PC-9 (cell line): Measurements from ENCODE around the gene CHRDL2. TPM values are rescaled to one million over a fixed set of nuclear protein-coding genes. Genes with fewer than 3 reads are reported as not detected.

Experiments
- BruUV-seq: library from RNA; stranded (reverse); fragments of 400-500 nt; replicated peaks from 2 replicates; lab custom pipeline; 2021; lab: Mats Ljungman, UMichigan
- CTCF ChIA-PET: fragments of 300-600 bp; sonication (Branson Sonifier 250); formaldehyde crosslinking; loops from one replicate; lab custom pipeline; 2022; ENCODE audit warnings: antibody characterized with exemption; lab: Charles Lee
- POLR2A ChIA-PET: fragments of 300-600 bp; sonication (Branson Sonifier 250); formaldehyde crosslinking; loops from one replicate; lab custom pipeline; 2022; ENCODE audit warnings: antibody characterized with exemption; ENCODE audit not compliant: unreplicated experiment; lab: Charles Lee
- DNase-seq, 2 experiments: peaks; one replicate each; pipeline versions ENCODE4 v3.0.0 to v3.0.0-alpha.2; 2015 to 2022; ENCODE audit warnings: mixed read lengths in 1 of 2
- H2AFZ ChIP-seq: fragments of 200-600 bp; sonication (generic); 2 replicates; pipeline ENCODE4 v1.8.1; 2017; ENCODE audit warnings: antibody characterized with exemption
- H3F3A ChIP-seq: fragments of 200-600 bp; sonication (generic); 2 replicates; pipeline ENCODE4 v1.8.1; 2017; ENCODE audit warnings: antibody characterized with exemption, mild to moderate bottlenecking, low read depth; ENCODE audit not compliant: insufficient read depth
- H3K27ac ChIP-seq: fragments of 200-600 bp; sonication (generic); 2 replicates; pipeline ENCODE4 v1.6.1; 2016; ENCODE audit warnings: mixed run types
- H3K27me3 ChIP-seq: fragments of 200-600 bp; sonication (generic); 2 replicates; pipeline ENCODE4 v1.6.1; 2016; ENCODE audit warnings: low read depth, mixed run types; ENCODE audit not compliant: insufficient read depth
- H3K36me3 ChIP-seq: fragments of 200-600 bp; sonication (generic); 2 replicates; pipeline ENCODE4 v1.6.1; 2016; ENCODE audit warnings: low read depth, mixed run types
- H3K4me1 ChIP-seq: fragments of 200-600 bp; sonication (generic); replicated peaks from 2 replicates; pipeline ENCODE4 v1.6.1; 2016; ENCODE audit warnings: mixed run types; ENCODE audit not compliant: insufficient read depth
- H3K4me2 ChIP-seq: fragments of 200-600 bp; sonication (generic); 2 replicates; pipeline ENCODE4 v1.6.1; 2017; ENCODE audit warnings: mixed run types
- H3K4me3 ChIP-seq: fragments of 200-600 bp; sonication (generic); 2 replicates; pipeline ENCODE4 v1.6.1; 2016; ENCODE audit warnings: mixed run types
- H3K79me2 ChIP-seq: fragments of 200-600 bp; sonication (generic); 2 replicates; pipeline ENCODE4 v1.6.1; 2017; ENCODE audit warnings: low read depth, mixed run types
- H3K9me2 ChIP-seq: fragments of 200-600 bp; sonication (generic); 2 replicates; pipeline ENCODE4 v1.8.1; 2017; ENCODE audit warnings: mild to moderate bottlenecking; ENCODE audit not compliant: insufficient read depth
- H3K9me3 ChIP-seq: fragments of 200-600 bp; sonication (generic); 2 replicates; pipeline ENCODE4 v1.8.1; 2016; ENCODE audit warnings: low read depth; ENCODE audit not compliant: insufficient read depth
- H4K20me1 ChIP-seq: fragments of 200-600 bp; sonication (generic); 2 replicates; pipeline ENCODE4 v1.8.1; 2017; ENCODE audit not compliant: insufficient read depth
- EZH2 ChIP-seq: fragments of 200-600 bp; sonication (generic); IDR thresholded peaks from 2 replicates; pipeline ENCODE4 v1.8.0; 2017; ENCODE audit warnings: antibody characterized with exemption, low read depth
- intact Hi-C: fragments of 100-400 bp; cut with micrococcal nuclease; formaldehyde crosslinking; loops from one replicate; pipeline ENCODE4 v1.10.0; 2022; ENCODE audit not compliant: unreplicated experiment
- total RNA-seq: library from RNA; stranded (reverse); gene quantifications from 2 replicates; pipeline ENCODE4 v1.2.3, GENCODE V29; 2021
- TF ChIP-seq, protein P1 (sequence below): fragments of 200-600 bp; sonication (generic); conservative IDR thresholded peaks from 2 replicates; pipeline ENCODE4 v1.6.1; 2017; ENCODE audit warnings: mixed run types, antibody characterized with exemption, mild to moderate bottlenecking, moderate library complexity

The CHRDL2 gene
- total RNA-seq, 1 experiment from 2014 or later = not detected

DNA sequence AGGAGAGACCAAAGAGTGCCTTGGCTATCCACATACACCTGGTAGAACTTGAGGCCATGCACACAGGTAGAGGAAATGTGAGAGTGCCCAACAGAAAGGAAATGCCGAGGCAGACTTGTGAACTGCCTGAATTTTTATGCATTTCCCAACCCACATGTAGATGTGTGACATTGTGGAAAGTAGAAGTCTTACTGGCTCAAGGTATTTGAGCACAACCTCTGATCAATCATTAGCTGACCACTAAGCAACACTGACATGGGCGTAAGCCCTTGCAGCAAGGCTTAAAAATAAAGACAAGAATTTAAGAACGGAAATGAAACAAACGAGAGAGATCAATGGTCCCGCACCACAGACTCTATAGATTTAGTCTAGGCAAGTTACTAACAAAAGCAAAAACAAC, 76.2 kb downstream of the CHRDL2 start:
- CTCF ChIA-PET = no interaction called here

DNA sequence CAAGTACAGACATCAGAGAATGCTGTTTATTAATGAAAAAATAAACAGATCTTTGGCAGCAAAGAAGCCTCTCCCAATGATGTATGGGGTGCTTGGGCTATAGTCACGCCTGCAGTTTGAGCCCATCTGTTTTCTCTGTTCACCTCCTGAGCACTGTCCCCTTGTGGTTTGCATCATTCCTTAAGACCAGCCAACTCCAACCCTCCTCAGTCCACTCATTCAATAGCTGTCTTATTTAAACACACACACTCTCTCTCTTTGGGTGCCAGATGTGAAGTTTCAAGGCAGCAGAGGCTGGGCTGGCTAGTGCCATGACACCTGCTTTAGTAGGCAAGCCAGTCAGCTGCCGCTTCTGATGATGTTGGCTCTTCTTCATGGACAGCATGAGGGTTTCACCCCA, 80.7 kb downstream of the CHRDL2 start:
- H3K36me3 ChIP-seq = 0 out of 2 replicates have a peak, but pooled peaks cover 20% of the 10 kb centered on the region
- H3K4me2 ChIP-seq = no peak overlapping the region
- H4K20me1 ChIP-seq = no peaks in the 10 kb centered on the region
- intact Hi-C loops = no loop called here
- H3K9me2 ChIP-seq = no peaks in the 10 kb centered on the region
- no peaks in the 10 kb centered on the region for H3K9me3 ChIP-seq
- H3K79me2 ChIP-seq = no peaks in the 10 kb centered on the region
- no peak for DNase-seq
- no peaks in the 10 kb centered on the region for H3K4me1 ChIP-seq
- H3K27me3 ChIP-seq = no peaks in the 10 kb centered on the region
- no peak overlapping the region for H3K27ac ChIP-seq
- no peaks in the 10 kb centered on the region for H3F3A ChIP-seq
- no TSS peak for BruUV-seq
- TF ChIP-seq, protein P1, sequence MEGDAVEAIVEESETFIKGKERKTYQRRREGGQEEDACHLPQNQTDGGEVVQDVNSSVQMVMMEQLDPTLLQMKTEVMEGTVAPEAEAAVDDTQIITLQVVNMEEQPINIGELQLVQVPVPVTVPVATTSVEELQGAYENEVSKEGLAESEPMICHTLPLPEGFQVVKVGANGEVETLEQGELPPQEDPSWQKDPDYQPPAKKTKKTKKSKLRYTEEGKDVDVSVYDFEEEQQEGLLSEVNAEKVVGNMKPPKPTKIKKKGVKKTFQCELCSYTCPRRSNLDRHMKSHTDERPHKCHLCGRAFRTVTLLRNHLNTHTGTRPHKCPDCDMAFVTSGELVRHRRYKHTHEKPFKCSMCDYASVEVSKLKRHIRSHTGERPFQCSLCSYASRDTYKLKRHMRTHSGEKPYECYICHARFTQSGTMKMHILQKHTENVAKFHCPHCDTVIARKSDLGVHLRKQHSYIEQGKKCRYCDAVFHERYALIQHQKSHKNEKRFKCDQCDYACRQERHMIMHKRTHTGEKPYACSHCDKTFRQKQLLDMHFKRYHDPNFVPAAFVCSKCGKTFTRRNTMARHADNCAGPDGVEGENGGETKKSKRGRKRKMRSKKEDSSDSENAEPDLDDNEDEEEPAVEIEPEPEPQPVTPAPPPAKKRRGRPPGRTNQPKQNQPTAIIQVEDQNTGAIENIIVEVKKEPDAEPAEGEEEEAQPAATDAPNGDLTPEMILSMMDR = no peak
- TF ChIP-seq EZH2 = no peak
- no peak overlapping the region for H3K4me3 ChIP-seq
- ChIA-PET CTCF (no interaction called here), POLR2A (no interaction called here)
- no peak overlapping the region for H2AFZ ChIP-seq

More for the DNA sequence above, 76.2 kb downstream of the CHRDL2 start:
- no TSS peak for BruUV-seq
- H4K20me1 ChIP-seq = no peaks in the 10 kb centered on the region
- H3F3A ChIP-seq = no peaks in the 10 kb centered on the region
- no peak overlapping the region for H2AFZ ChIP-seq
- 0 out of 2 replicates have a peak, but pooled peaks cover 4% of the 10 kb centered on the region for H3K9me3 ChIP-seq
- TF ChIP-seq EZH2 = no peak
- TF ChIP-seq, protein P1 = no peak
- DNase-seq = no peak
- H3K27me3 ChIP-seq = no peaks in the 10 kb centered on the region
- intact Hi-C loops = no loop called here
- H3K36me3 ChIP-seq = peaks cover 35% of the 10 kb centered on the region; the same call in 1 of the 2 replicates
- POLR2A ChIA-PET = interaction anchor here (0.6 kb wide), 1 partner anchor 246 kb away, joined by 9 read pairs; no protein-coding TSS in a partner anchor
- H3K4me3 ChIP-seq = no peak overlapping the region
- no peaks in the 10 kb centered on the region for H3K4me1 ChIP-seq
- H3K4me2 ChIP-seq = no peak overlapping the region
- no peak overlapping the region for H3K27ac ChIP-seq
- no peaks in the 10 kb centered on the region for H3K79me2 ChIP-seq
- H3K9me2 ChIP-seq = no peaks in the 10 kb centered on the region

GRCh38 chr11:74648894-74649293, 82.3 kb downstream of the CHRDL2 start:
- CTCF ChIA-PET = no interaction called here
- H3K36me3 ChIP-seq = 0 out of 2 replicates have a peak, but pooled peaks cover 20% of the 10 kb centered on the region
- TF ChIP-seq EZH2 = no peak
- TF ChIP-seq, protein P1 = no peak
- no peak overlapping the region for H3K4me2 ChIP-seq
- intact Hi-C loops = no loop called here
- BruUV-seq = no TSS peak
- POLR2A ChIA-PET = no interaction called here
- H3K9me2 ChIP-seq = no peaks in the 10 kb centered on the region
- no peaks in the 10 kb centered on the region for H3F3A ChIP-seq
- no peak overlapping the region for H2AFZ ChIP-seq
- H3K9me3 ChIP-seq = no peaks in the 10 kb centered on the region
- no peak overlapping the region for H3K4me3 ChIP-seq
- no peaks in the 10 kb centered on the region for H4K20me1 ChIP-seq
- no peaks in the 10 kb centered on the region for H3K79me2 ChIP-seq
- H3K4me1 ChIP-seq = no peaks in the 10 kb centered on the region
- H3K27ac ChIP-seq = no peak overlapping the region
- no peaks in the 10 kb centered on the region for H3K27me3 ChIP-seq
- no peak for DNase-seq
